Endometrial microvascular endothelial cells (primary cell): Measurements from ENCODE around the gene PTGIR. TPM values are rescaled to one million over a fixed set of nuclear protein-coding genes. Genes with fewer than 3 reads are reported as not detected.

Experiments used
- in situ Hi-C: cut with HindIII; loops from 2 replicates; pipeline ENCODE4 v1.10.0; 2017; ENCODE audit warnings: low sequenced_read_pairs, low pct_unique_long_range_greater_than_20kb; ENCODE audit errors: inconsistent ontology term
- total RNA-seq: library from RNA; depleted of rRNA; stranded (reverse); fragments of >200 nt; gene quantifications from one replicate; pipeline ENCODE4 v1.2.3, GENCODE V29; 2015; ENCODE audit errors: inconsistent ontology term

The PTGIR gene
- total RNA-seq, 1 donor from 2014 or later = 0.46 TPM

- in situ Hi-C loops = no loop called here
Observed at GRCh38 chr19:46603752-46604231, 21.1 kb downstream of the PTGIR start.

GRCh38 chr19:46603195-46603637 is 21.7 kb downstream of the PTGIR start:
- in situ Hi-C loops = no loop called here

GRCh38 chr19:46602392-46603194 is 22.3 kb downstream of the PTGIR start:
- in situ Hi-C loops = no loop called here

- in situ Hi-C loops = no loop called here
Observed at GRCh38 chr19:46601318-46602224, 23.3 kb downstream of the PTGIR start, which contains the start of gene CALM3. CALM3 (plus strand) TSS chr19:46601330; CDS start chr19:46601435, 105 bp downstream.

GRCh38 chr19:46600384-46601317 is 24.2 kb downstream of the PTGIR start:
- in situ Hi-C loops = no loop called here

GRCh38 chr19:46599716-46600373 is 25.0 kb downstream of the PTGIR start:
- in situ Hi-C loops = no loop called here

GRCh38 chr19:46598372-46598917 is 26.4 kb downstream of the PTGIR start:
- in situ Hi-C loops = no loop called here

- in situ Hi-C loops = no loop called here
Observed at GRCh38 chr19:46596008-46596407, 28.9 kb downstream of the PTGIR start.

GRCh38 chr19:46591870-46592269 is 33.0 kb downstream of the PTGIR start:
- in situ Hi-C loops = no loop called here

GRCh38 chr19:46591254-46591653 is 33.6 kb downstream of the PTGIR start:
- in situ Hi-C loops = no loop called here

- in situ Hi-C loops = no loop called here
Observed at GRCh38 chr19:46587861-46588260, 37.0 kb downstream of the PTGIR start.

- in situ Hi-C loops = no loop called here
Observed at GRCh38 chr19:46586294-46586693, 38.6 kb downstream of the PTGIR start.

- in situ Hi-C loops = no loop called here
Observed at GRCh38 chr19:46585539-46585938, 39.4 kb downstream of the PTGIR start.

- in situ Hi-C loops = no loop called here
Observed at GRCh38 chr19:46580247-46580646, 44.6 kb downstream of the PTGIR start.

GRCh38 chr19:46579361-46579879 is 45.5 kb downstream of the PTGIR start:
- in situ Hi-C loops = no loop called here

- in situ Hi-C loops = no loop called here
Observed at GRCh38 chr19:46578450-46578849, 46.4 kb downstream of the PTGIR start.

- in situ Hi-C loops = no loop called here
Observed at GRCh38 chr19:46574533-46574932, 50.4 kb downstream of the PTGIR start.
